ENCODE data around the gene TEX48. TPM values are rescaled to one million over a fixed set of nuclear protein-coding genes. Genes with fewer than 3 reads are reported as not detected.

Gene TEX48
- total RNA-seq, 1 donor from 2014 or later = not detected

- intact Hi-C loops (cut with DNase I) = no loop called here
- DNase-seq (ENCODE audit: missing footprints) = no peak
- ATAC-seq = no peak
These were observed 14.0 kb upstream of the TEX48 start for GRCh38 chr9:114695948-114696347.

GRCh38 chr9:114694719-114695269 lies 12.8 kb upstream of the TEX48 start:
- ATAC-seq (no peak), DNase-seq (ENCODE audit: missing footprints) (no peak)
- intact Hi-C loops (cut with DNase I) = no loop called here

- intact Hi-C loops (cut with DNase I) = no loop called here
- DNase-seq (ENCODE audit: missing footprints) (no peak), ATAC-seq (no peak)
These were observed 12.2 kb upstream of the TEX48 start for GRCh38 chr9:114694146-114694545.

GRCh38 chr9:114693248-114693855 lies 11.4 kb upstream of the TEX48 start:
- no peak for ATAC-seq
- no peak for DNase-seq (ENCODE audit: missing footprints)
- intact Hi-C loops (cut with DNase I) = no loop called here

- ATAC-seq = no peak
- intact Hi-C loops (cut with DNase I) = no loop called here
- DNase-seq (ENCODE audit: missing footprints) = no peak
These were observed 9.9 kb upstream of the TEX48 start for GRCh38 chr9:114691956-114692295.

GRCh38 chr9:114691046-114691955 lies 9.3 kb upstream of the TEX48 start:
- DNase-seq (ENCODE audit: missing footprints) (no peak), ATAC-seq (no peak)
- intact Hi-C loops (cut with DNase I) = no loop called here

GRCh38 chr9:114690308-114690707 lies 8.3 kb upstream of the TEX48 start:
- DNase-seq (ENCODE audit: missing footprints) (no peak), ATAC-seq (no peak)
- intact Hi-C loops (cut with DNase I) = no loop called here

GRCh38 chr9:114689813-114690212 lies 7.8 kb upstream of the TEX48 start:
- DNase-seq (ENCODE audit: missing footprints) (no peak), ATAC-seq (no peak)
- intact Hi-C loops (cut with DNase I) = no loop called here

- DNase-seq (ENCODE audit: missing footprints) (no peak), ATAC-seq (no peak)
- intact Hi-C loops (cut with DNase I) = no loop called here
These were observed 7.1 kb upstream of the TEX48 start for GRCh38 chr9:114688909-114689610.

GRCh38 chr9:114688379-114688778 lies 6.4 kb upstream of the TEX48 start:
- no peak for ATAC-seq
- intact Hi-C loops (cut with DNase I) = no loop called here
- DNase-seq (ENCODE audit: missing footprints) = no peak

- no peak for ATAC-seq
- intact Hi-C loops (cut with DNase I) = no loop called here
- no peak for DNase-seq (ENCODE audit: missing footprints)
These were observed 5.0 kb upstream of the TEX48 start for GRCh38 chr9:114687034-114687433.

- DNase-seq (ENCODE audit: missing footprints) (no peak), ATAC-seq (no peak)
- intact Hi-C loops (cut with DNase I) = no loop called here
These were observed 4.0 kb upstream of the TEX48 start for GRCh38 chr9:114685951-114686350.

GRCh38 chr9:114684036-114684435 lies 2.0 kb upstream of the TEX48 start:
- intact Hi-C loops (cut with DNase I) = loop anchor here (5.0 kb wide), 1 partner anchor 328 kb away; no protein-coding TSS in a partner anchor
- DNase-seq (ENCODE audit: missing footprints) = no peak
- ATAC-seq = no peak

- DNase-seq (ENCODE audit: missing footprints) (no peak), ATAC-seq (no peak)
- intact Hi-C loops (cut with DNase I) = loop anchor here (5.0 kb wide), 1 partner anchor 329 kb away; no protein-coding TSS in a partner anchor
These were observed 854 bp upstream of the TEX48 start for GRCh38 chr9:114682846-114683245.

GRCh38 chr9:114680259-114681001 lies 1.6 kb downstream of the TEX48 start:
- ATAC-seq (no peak), DNase-seq (ENCODE audit: missing footprints) (no peak)
- intact Hi-C loops (cut with DNase I) = loop anchor here (5.0 kb wide), 1 partner anchor 332 kb away; no protein-coding TSS in a partner anchor

- ATAC-seq (no peak), DNase-seq (ENCODE audit: missing footprints) (no peak)
- intact Hi-C loops (cut with DNase I) = no loop called here
These were observed 3.2 kb downstream of the TEX48 start for GRCh38 chr9:114678795-114679194.

- intact Hi-C loops (cut with DNase I) = no loop called here
- ATAC-seq (no peak), DNase-seq (ENCODE audit: missing footprints) (no peak)
These were observed 3.9 kb downstream of the TEX48 start for GRCh38 chr9:114678130-114678529.

GRCh38 chr9:114677418-114677817 lies 4.6 kb downstream of the TEX48 start:
- intact Hi-C loops (cut with DNase I) = no loop called here
- DNase-seq (ENCODE audit: missing footprints) (no peak), ATAC-seq (no peak)

- DNase-seq (ENCODE audit: missing footprints) (no peak), ATAC-seq (no peak)
- intact Hi-C loops (cut with DNase I) = no loop called here
These were observed 5.1 kb downstream of the TEX48 start for GRCh38 chr9:114676901-114677300.
